ENCODE measurements around the gene DDX41. TPM values are rescaled to one million over a fixed set of nuclear protein-coding genes. Genes with fewer than 3 reads are reported as not detected.

Gene DDX41
- total and polyA plus RNA-seq, 4 donors, result 67.1 to 126 (median 106) TPM

GRCh38 chr5:177462021-177462670 lies 54.6 kb downstream of the DDX41 start:
- Histone ChIP-seq H3K9me3 (ENCODE audit: control insufficient read depth, insufficient read depth, low read length) (no peaks in the 10 kb centered on the region), H3K27me3 (ENCODE audit: control insufficient read depth, insufficient read depth, low read length) (no peaks in the 10 kb centered on the region), H3K4me3 (ENCODE audit: low read depth, low read length) (no peak overlapping the region), H3K36me3 (ENCODE audit: control insufficient read depth, insufficient read depth, low read length) (peaks cover 87% of the 10 kb centered on the region), H3K27ac (ENCODE audit: low read depth, low read length) (no peak overlapping the region), H3K4me1 (ENCODE audit: control insufficient read depth, insufficient read depth, low read length) (peaks cover 35% of the 10 kb centered on the region)
- 91% methylated on average over 22 of the region's 27 CpGs for WGBS (ENCODE audit: insufficient coverage)
- no peak for DNase-seq (ENCODE audit: low read depth in 4 of 6, low spot score in 6 of 6)

Other genes with a start within 250 kb of the DDX41 start
- 10 to 100 TPM; 15.5 to 28.3 TPM for gene RAB24, start 213.2 kb downstream of the DDX41 start, total RNA-seq
- 10 to 100 TPM; 49.8 to 58.9 TPM for gene RAB24, start 213.2 kb downstream of the DDX41 start, polyA plus RNA-seq (ENCODE audit: insufficient read length in 2 of 2)
- 100 to 1,000 TPM in 1 of 2 donors, 10 to 100 TPM in 1; 35.2 to 101 TPM for gene PRELID1, start 213.2 kb downstream of the DDX41 start, total RNA-seq
- 100 to 1,000 TPM; 115 to 116 TPM for gene PRELID1, start 213.2 kb downstream of the DDX41 start, polyA plus RNA-seq (ENCODE audit: insufficient read length in 2 of 2)
- 10 to 100 TPM in 1 of 2 donors, 1 to 10 TPM in 1; 4.9 to 20.2 TPM for gene MXD3, start 205.1 kb downstream of the DDX41 start, total RNA-seq
- gene MXD3, start 205.1 kb downstream of the DDX41 start, polyA plus RNA-seq (ENCODE audit: insufficient read length in 2 of 2), result 10 to 100 TPM; 21.7 to 30.4 TPM
- 100 to 1,000 TPM in 1 of 2 donors, 10 to 100 TPM in 1; 96.6 to 152 TPM for gene LMAN2, start 165.3 kb downstream of the DDX41 start, total RNA-seq
- 10 to 100 TPM; 90.3 to 96.1 TPM for gene LMAN2, start 165.3 kb downstream of the DDX41 start, polyA plus RNA-seq (ENCODE audit: insufficient read length in 2 of 2)
- gene RGS14, start 159.0 kb downstream of the DDX41 start, total RNA-seq, result 10 to 100 TPM in 1 of 2 donors, 1 to 10 TPM in 1; 7.5 to 14.4 TPM
- gene RGS14, start 159.0 kb downstream of the DDX41 start, polyA plus RNA-seq (ENCODE audit: insufficient read length in 2 of 2), result 10 to 100 TPM in 1 of 2 donors, 1 to 10 TPM in 1; 9.3 to 11.5 TPM
- not detected for gene SLC34A1, start 132.5 kb downstream of the DDX41 start, total RNA-seq
- 1 to 10 TPM in 1 of 2 donors, under 1 TPM in 1; 0.68 to 1.2 TPM for gene SLC34A1, start 132.5 kb downstream of the DDX41 start, polyA plus RNA-seq (ENCODE audit: insufficient read length in 2 of 2)
- gene PFN3, start 116.3 kb downstream of the DDX41 start, total RNA-seq, result not detected
- gene PFN3, start 116.3 kb downstream of the DDX41 start, polyA plus RNA-seq (ENCODE audit: insufficient read length in 2 of 2), result under 1 TPM; 0.32 to 1.00 TPM
- 1 to 10 TPM; 1.9 to 3.2 TPM for gene F12, start 107.4 kb downstream of the DDX41 start, total RNA-seq
- 10 to 100 TPM; 14.7 to 15.1 TPM for gene F12, start 107.4 kb downstream of the DDX41 start, polyA plus RNA-seq (ENCODE audit: insufficient read length in 2 of 2)
- 10 to 100 TPM; 16.7 to 22.5 TPM for gene GRK6, start 90.3 kb downstream of the DDX41 start, total RNA-seq
- gene GRK6, start 90.3 kb downstream of the DDX41 start, polyA plus RNA-seq (ENCODE audit: insufficient read length in 2 of 2), result 10 to 100 TPM; 41.8 to 42.4 TPM
- gene PRR7, start 70.1 kb downstream of the DDX41 start, total RNA-seq, result 1 to 10 TPM; 4.3 to 8.8 TPM
- gene PRR7, start 70.1 kb downstream of the DDX41 start, polyA plus RNA-seq (ENCODE audit: insufficient read length in 2 of 2), result 10 to 100 TPM; 28.3 to 31.7 TPM
- 100 to 1,000 TPM in 1 of 2 donors, 10 to 100 TPM in 1; 49.6 to 105 TPM for gene DBN1, start 43.3 kb downstream of the DDX41 start, total RNA-seq
- gene DBN1, start 43.3 kb downstream of the DDX41 start, polyA plus RNA-seq (ENCODE audit: insufficient read length in 2 of 2), result 100 to 1,000 TPM; 241 to 273 TPM
- gene PDLIM7, start 19.4 kb downstream of the DDX41 start, total RNA-seq, result 10 to 100 TPM; 23.4 to 67.3 TPM
- 100 to 1,000 TPM in 1 of 2 donors, 10 to 100 TPM in 1; 61.1 to 128 TPM for gene PDLIM7, start 19.4 kb downstream of the DDX41 start, polyA plus RNA-seq (ENCODE audit: insufficient read length in 2 of 2)
- 1 to 10 TPM; 3.4 to 5.6 TPM for gene DOK3, start 7.1 kb downstream of the DDX41 start, total RNA-seq
- gene DOK3, start 7.1 kb downstream of the DDX41 start, polyA plus RNA-seq (ENCODE audit: insufficient read length in 2 of 2), result 10 to 100 TPM; 12.2 to 15.8 TPM
- 10 to 100 TPM; 21.6 to 72.7 TPM for gene FAM193B, start 37.6 kb upstream of the DDX41 start, total RNA-seq
- gene FAM193B, start 37.6 kb upstream of the DDX41 start, polyA plus RNA-seq (ENCODE audit: insufficient read length in 2 of 2), result 100 to 1,000 TPM in 1 of 2 donors, 10 to 100 TPM in 1; 78.0 to 115 TPM
- gene TMED9, start 75.2 kb upstream of the DDX41 start, total RNA-seq, result 10 to 100 TPM; 53.6 to 66.7 TPM
- gene TMED9, start 75.2 kb upstream of the DDX41 start, polyA plus RNA-seq (ENCODE audit: insufficient read length in 2 of 2), result 100 to 1,000 TPM; 135 to 147 TPM
- gene B4GALT7, start 83.2 kb upstream of the DDX41 start, total RNA-seq, result 10 to 100 TPM; 13.8 to 32.3 TPM
- gene B4GALT7, start 83.2 kb upstream of the DDX41 start, polyA plus RNA-seq (ENCODE audit: insufficient read length in 2 of 2), result 10 to 100 TPM; 27.3 to 31.9 TPM